Effector CD8-positive, alpha-beta T cell (primary cell): ENCODE results near the gene KHDC4.
A peak's percentile ranks its signal among the peaks of the same experiment; 100 is the strongest.

Experiments
- DNase-seq: peaks from one replicate; lab custom pipeline; 2025; lab: John Stamatoyannopoulos, UW

The KHDC4 gene

DNA sequence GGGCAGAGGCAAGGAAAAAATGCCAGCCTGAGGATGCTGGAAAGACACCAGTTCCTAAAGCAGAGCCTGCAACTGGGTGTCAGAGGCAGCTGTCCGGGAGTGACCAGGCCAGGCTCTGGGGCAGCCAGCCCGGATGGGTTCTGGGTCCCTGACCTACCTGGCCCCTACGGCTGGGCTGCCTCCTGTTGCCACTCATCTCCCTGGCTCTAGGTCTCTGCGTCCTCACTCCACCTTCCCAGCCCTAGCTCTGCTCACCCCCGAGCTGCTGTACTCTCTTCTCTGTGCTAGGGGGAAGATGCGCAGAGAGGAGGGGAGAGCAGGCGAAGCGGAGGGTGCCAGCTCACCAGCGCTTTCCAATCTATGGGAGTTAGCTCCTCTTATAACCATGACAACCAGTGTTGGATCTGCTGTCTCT is 35.2 kb upstream of the KHDC4 start:
- DNase-seq = no peak

DNA sequence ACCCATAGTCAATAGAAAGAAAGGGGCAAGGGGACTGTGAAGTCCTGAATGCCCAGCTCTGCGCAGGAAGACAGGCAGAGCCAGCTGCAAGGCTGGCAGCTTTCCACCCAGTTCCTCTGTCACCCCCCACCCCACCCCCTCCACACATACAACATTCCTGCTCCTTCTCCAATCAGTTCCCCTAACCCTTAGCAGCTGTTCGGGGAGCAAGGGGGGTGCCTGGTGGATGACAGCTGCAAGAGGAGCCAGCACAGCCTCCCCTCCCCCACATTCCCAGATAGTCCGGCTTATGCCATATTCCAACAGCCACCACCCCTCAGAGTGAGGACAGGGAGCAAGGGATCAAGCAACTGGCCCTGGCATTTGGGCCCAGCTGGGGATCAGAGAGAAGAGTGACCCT is 34.5 kb upstream of the KHDC4 start:
- DNase-seq = no peak

DNA sequence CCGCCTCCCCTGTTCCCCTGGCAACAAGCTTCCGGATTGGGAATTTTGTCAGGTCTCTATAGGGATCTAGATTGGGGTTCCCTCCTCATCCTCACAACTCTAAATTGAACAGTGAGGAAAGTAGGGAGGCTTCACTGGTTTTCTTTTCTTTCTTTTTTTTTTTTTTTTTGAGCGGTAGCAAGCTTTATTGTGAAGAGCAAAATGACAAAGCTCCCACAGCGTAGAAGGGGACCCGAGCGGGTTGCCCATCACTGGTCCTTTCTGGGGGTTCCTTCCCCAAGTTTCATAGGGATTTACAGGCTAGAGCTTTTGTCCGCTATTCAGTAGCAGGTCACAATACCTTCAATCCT is 33.8 kb upstream of the KHDC4 start:
- DNase-seq = no peak

DNA sequence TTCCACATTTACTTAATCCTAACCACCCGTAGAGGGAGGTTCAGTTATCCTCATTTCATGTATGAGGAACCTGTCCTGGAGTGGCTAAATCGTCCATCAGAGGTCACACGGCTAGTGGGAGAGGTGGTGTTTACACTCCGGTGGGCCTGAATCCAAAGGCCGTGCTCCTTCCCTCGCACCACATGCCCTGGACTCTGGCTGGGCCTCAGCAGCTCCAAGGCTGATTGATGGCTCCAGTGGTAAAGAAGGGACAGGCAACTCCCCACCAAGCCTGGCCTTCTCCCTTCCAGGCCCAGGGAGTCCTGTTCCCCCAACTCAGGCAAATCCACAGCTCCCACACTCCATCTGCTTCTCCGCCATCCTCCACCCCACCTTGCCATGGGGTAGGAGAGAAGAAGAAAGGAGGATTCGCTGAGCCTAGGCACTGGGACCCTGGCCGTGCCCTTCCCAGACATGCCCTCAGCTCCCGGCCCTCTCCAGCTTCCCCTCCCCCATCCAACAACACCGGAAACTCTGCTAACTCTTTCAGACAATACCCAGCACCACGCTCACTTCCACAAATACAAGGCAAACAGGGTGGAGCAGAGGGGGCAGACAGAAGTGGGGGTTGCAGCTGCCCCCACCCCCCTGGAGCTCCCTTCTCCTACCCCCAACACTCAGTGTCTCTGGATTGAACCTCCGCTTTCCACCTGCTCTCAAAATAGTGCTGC is 33.3 kb upstream of the KHDC4 start:
- DNase-seq = peak; percentile 9

DNA sequence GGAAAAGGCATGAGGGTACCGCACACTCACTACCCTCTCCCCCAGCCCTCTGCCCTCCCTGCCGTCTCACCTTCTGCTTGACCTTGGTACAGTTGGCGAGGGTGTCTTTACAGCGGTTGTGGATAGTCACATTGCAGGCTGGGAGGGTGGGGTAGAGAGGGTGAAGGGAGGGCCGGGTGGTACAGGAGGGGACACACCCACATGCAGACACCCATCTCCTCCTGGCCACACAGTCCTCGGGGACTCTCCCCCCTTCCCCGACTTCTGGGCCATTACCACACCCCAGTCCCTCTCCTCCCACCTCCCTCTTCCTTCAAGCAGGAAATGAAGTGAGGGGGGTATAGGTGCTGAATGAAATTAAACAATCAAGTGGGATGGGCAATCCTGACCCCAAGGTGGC is 32.5 kb upstream of the KHDC4 start:
- DNase-seq = no peak

DNA sequence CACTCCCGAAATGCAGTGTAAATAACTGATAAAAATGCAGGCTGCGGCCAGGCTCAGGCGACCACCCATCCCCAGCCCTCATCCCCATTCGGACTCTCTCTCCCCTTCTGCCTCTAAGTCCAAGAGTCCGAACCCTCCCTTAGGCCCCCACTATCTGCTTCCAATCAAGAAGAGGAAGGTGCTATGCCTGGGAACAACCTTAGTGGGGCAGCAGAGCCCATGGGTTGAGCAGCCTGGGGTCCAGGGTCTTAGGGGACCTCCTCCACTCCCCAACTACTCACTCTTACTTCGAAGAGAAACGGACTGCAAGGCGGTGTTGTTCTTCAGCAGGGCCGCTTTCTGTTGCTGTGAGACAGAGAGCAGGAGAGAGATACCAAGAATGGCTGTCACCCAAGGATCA is 31.9 kb upstream of the KHDC4 start:
- no peak for DNase-seq

DNA sequence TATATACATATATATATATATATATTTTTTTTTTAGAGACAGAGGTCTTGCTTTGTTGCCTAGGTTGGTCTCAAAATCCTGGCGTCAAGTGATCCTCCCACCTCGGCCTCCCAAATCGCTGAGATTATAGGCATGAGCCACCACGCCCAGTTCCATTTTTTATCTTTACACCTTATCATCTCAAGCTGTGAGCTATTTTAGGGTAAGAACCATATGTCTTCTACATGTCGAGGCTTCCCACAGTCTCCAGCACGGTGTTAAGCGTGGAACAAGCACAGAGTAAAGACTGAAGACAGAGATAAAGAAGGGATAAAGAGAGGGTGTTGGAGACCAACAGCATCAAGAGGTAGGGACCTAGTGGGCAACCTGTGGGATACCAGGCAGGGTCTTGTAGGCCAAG is 30.0 kb upstream of the KHDC4 start:
- no peak for DNase-seq

DNA sequence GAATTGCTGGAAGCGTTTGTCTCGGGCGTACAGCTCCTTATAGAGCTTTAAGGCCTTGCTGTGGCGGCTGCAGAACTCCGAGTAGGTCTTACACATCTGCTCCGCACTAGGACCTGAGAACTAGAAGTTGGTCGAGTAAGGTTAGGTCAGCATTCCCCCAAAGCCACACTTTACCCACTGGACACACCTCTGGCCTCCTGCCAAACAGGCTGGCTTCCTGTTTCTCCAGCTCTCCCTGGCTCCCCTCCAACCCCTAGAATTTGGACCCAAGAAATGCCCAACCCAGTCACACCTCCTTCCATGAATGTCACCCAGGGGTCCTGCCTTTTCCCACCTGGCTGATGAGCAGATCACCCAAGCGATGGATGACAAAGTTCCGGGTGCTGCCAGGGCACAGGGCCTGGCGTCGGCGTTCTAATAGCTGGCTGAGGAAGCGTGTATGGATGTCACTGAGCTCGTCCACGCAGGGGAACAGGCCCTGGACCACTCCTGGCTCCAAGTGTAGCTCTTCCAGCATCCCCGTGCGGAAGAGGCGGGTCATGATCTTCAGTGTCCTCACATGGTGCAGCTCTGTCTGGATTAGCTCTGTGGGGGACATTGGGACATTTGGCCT is 28.5 kb upstream of the KHDC4 start:
- DNase-seq = no peak

DNA sequence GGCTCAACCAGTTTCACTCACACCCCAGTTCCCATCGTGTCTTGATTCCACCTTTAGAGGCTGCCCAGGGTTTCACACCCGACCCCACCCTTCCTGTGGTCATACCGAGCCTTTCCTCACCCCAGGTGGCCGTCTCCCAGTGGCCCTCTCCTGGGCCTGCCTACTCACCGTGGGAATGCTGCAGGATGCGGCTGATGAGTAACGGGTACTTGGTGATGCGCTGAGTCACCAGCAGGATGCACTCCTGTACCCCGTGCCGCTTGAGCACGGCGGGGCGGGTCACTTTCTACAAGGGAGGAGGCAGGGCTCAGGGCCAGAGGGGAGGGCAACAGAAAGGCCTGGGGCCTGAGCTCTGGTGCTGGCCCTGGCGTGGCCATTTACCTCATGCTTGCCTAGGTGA is 27.7 kb upstream of the KHDC4 start:
- no peak for DNase-seq

DNA sequence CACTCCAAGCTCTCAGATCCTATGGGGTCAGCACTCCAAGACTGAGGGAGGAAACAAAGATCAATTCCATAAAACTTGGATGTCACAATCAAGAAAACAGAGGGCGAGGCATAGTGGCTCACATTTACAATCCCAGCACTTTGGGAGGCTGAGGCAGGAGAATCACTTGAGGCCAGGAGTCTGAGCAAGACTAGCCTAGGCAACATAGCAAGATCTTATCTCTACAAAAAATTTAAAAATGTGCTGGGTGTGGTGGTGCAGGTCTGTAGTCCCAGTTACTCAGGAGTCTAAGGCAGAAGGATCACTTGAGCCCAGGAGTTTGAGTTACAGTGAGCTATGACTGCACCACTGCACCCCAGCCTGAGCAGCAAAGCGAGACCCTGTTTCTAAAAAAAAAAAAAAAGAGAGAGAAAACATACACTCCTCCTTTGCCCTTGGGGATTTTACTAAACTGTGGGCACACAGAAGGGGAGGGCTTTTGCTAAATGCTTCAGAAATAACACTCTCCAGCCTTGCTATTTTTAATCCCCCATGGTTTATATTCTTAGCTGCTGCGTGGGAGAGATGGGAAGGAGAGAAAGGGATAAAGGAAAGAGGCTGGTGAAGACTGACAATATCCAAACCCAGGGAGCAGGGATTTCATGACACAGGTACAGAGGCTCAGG is 26.0 kb upstream of the KHDC4 start:
- DNase-seq = no peak

DNA sequence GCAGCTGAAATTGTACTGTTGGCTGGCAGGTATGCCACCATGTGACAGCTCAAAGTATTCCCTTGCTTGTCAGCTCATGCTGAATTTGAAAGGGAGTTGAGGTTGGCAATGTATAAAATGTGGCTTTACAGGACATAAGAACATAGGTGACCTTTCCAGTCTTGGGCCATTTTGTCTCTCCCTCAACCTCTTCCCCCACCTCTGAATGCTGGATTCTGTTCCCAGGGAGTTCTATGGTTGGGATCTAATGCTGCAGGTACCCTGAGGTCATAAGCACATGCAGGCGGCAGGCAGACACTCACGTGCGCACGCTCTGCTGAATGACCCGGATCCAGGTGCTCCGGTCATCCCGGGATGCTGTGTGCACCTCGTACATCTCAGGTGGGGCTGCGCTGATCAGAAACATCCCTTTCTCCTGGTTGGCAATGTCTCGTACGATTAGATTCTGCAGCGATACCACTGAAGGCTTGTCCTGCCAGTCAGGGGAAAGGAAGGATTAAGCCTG is 23.2 kb upstream of the KHDC4 start:
- no peak for DNase-seq

DNA sequence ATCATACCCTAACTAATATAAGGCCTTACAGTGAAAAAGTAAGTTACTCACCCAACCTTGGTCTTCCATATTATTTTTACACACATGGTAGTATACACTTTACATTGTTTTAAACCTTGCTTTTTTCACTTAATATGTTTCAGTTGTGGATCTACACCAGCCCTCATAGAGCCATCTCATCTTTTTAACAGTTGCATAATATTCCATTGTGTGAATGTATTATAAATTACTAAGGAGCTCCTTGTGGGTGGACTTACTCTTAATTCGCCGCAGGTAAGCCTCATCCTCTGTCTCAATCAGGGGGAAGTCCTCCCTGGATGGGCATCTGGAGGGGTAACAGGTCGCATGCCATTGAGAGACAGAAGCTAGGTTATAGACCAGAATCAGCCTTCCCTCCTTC is 20.4 kb upstream of the KHDC4 start:
- no peak for DNase-seq

DNA sequence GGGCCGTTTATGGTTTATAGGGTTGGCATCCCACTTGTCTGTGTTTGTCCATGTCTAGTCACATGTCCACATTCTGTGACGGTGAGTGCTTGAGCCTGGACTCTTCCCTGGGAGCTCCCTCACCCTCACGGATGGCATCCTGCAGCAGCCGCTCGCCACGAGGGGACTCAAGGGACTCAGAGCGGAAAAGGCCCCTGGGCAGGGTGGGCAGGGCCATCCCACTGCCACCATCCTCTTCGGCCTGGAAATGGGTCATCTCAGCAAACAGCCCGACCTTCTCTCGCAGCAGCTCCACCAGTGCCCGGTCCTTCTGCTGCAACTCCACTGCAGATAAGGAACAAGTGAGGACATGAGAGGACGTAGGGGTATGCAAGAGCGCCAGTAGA is 18.3 kb upstream of the KHDC4 start:
- no peak for DNase-seq

DNA sequence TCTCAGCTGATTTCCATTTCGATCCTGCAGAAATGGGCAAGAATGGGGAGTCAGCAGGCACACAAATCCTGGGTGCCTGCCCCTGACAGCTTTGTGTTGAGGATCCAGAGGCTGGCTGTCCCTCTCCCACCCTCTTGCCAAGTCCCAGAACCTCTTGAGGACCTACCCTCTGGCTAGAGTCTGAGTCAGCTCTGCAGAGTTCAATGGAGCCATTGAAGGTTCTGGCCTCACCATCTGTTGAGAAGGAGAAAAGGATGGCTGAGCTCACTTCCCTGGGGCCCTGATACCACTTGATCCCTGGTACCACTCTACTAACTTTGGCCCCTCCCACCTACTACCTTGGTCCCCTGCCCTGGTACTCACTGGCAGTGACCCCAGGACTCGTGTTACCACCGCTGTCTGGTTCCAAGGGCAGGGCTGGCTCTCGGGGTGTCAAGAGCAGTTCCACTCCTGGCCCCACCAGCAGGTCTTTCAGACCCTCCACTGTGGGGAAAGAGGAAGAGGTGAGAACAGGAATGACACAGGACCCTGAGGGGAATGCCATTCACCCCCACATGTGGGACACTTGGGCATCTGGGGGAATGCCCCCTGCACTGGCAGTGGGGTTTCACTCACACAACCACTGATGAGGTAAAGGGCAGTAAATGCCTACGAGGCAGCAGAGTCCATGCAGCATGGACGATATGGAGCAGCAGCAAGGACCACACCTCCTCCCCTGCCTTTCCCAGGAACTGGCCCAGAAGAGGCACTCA is 17.7 kb upstream of the KHDC4 start:
- DNase-seq = no peak

DNA sequence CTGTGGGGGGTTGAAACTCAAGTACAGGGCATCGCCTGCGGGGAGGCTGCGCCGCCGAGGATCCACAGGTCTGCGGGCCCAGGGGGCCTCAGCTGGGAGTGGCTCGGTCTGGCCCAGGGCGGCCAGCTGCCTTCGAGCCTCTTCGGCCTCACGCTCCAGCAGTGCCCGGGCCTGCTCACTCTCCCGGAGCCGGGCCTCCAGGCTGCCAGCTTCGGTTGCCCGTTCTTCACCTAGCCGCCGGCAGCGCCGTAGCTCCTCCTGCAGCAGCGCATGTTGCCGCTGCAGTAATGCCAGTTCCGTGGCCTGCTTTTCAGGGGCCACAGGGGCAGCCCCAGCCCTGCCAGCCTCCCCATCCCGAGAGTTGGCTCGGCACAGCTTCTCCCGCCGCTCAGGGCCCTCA is 16.6 kb upstream of the KHDC4 start:
- no peak for DNase-seq

DNA sequence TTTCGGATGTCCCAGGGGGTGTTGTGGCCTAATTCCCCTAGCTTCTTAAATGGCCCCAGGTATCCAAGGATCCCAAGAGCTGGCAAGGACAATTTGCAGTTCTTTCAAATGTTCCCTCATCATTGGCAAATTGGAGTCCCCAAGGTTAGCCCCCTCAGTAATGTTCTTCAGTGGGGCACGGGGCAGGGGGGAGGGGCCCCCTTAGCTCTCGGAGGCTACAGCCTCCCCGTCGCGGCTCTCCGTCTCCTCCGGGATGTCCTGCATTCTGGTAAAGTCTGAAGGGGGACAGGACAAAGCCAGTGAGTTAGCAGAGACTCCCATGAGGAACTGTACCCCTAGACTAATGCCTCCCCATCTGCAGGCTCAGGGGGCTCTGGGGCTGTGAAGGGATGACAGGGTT is 13.5 kb upstream of the KHDC4 start:
- no peak for DNase-seq

DNA sequence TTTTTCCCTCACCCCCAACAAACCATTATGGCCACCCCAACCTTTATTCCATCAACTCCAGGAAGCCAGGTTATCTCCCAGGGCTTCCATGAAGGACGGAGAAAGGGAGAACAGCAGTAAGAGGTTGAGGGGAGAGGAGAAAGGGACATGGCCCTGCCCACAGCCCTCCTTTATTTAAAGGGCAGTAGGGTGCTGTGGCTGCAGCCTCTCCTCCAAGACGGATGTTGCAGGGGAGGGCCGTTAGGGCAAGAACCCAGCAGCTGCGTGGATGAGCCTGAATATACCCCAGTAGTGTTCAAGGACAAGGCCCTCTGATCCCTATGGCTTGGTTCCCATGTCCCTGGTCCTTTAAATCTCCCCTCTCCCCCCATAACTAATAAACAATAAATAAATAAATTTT is 13.1 kb upstream of the KHDC4 start:
- no peak for DNase-seq

DNA sequence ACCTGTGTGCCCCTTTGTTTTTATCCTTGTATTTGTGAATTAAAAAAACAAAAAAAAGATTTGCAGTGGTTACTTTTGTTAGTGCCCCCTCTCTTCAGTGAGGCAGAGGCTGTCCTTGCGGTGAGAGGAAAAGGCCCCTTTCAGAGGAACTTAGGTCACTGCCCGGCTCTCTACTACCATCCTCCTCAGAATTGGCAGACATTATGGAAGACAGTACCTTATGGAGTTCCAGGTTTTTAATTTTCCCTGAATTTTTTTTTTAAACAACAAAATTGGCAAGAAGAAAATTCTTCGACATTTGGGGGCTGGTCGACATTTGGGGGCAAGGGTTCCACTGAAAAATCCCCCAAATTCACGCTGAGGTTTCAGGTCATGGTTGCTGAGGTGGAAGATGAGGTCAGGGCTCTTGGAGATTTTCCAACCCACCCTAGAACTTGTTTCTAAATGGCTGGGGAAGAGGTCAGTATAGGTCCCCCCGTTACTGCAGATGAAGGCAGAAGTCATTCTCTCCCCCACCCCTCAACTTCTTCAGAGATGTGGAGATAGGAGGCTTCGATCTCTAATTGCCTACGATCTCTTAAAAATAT is 12.5 kb upstream of the KHDC4 start:
- DNase-seq = no peak

DNA sequence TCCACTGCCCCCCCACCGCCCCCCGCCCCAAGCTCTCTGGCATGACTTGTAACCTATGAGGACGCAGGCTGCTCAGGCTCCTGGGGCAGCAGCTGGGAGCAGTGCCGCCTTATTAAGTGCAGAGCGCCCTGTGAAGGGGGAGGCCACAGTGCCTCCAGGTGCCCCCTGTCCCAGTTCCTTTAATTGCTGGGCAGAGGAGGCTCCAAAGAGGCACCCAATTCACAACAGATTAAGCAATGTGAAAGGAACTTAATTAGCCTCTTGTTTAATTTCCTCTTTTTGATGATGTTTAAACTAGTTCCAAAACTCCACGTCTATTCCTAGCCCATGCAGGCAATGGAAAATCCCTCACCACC is 10.2 kb upstream of the KHDC4 start:
- no peak for DNase-seq

DNA sequence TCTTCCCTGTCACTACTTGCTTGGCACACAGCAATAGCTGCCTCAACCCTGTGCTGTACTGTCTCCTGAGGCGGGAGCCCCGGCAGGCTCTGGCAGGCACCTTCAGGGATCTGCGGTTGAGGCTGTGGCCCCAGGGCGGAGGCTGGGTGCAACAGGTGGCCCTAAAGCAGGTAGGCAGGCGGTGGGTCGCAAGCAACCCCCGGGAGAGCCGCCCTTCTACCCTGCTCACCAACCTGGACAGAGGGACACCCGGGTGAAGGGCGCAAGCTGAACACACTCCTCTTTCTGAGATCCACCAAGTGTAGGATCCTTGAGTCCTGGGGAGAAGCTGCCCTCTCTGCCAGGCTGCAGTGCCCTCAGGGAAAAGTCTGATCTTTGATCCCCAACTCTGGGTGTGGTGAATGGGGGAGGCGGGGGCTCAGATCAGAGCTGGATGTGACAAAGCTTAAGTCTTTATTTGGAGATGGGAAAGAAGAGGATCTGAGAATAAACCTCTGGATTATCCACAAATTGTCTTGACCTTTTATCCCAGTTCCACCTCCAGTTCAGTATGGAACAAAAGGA is 8.4 kb upstream of the KHDC4 start:
- DNase-seq = no peak

DNA sequence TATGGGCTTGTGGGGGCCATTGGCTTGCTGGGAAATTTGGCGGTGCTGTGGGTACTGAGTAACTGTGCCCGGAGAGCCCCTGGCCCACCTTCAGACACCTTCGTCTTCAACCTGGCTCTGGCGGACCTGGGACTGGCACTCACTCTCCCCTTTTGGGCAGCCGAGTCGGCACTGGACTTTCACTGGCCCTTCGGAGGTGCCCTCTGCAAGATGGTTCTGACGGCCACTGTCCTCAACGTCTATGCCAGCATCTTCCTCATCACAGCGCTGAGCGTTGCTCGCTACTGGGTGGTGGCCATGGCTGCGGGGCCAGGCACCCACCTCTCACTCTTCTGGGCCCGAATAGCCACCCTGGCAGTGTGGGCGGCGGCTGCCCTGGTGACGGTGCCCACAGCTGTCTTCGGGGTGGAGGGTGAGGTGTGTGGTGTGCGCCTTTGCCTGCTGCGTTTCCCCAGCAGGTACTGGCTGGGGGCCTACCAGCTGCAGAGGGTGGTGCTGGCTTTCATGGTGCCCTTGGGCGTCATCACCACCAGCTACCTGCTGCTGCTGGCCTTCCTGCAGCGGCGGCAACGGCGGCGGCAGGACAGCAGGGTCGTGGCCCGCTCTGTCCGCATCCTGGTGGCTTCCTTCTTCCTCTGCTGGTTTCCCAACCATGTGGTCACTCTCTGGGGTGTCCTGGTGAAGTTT is 7.8 kb upstream of the KHDC4 start:
- no peak for DNase-seq
